Effector memory CD4-positive, alpha-beta T cell (primary cell): ENCODE results near the gene OR6C70.

Source experiments
- DNase-seq, 3 donors: peaks; one replicate each; pipeline ENCODE4 v3.0.0-alpha.2; 2020
- H3K27ac ChIP-seq: 2 replicates; pipeline ENCODE4 v1.7.0; 2013; ENCODE audit warnings: mild to moderate bottlenecking, low read length, moderate library complexity; ENCODE audit not compliant: insufficient read depth, poor library complexity, severe bottlenecking
- H3K27me3 ChIP-seq: replicated peaks from 2 replicates; pipeline ENCODE4 v1.7.0; 2013; ENCODE audit warnings: mild to moderate bottlenecking, low read length; ENCODE audit not compliant: insufficient read depth, control insufficient read depth, poor library complexity, severe bottlenecking
- H3K36me3 ChIP-seq: 2 replicates; pipeline ENCODE4 v1.7.0; 2013; ENCODE audit warnings: mild to moderate bottlenecking, low read length, moderate library complexity; ENCODE audit not compliant: control insufficient read depth, insufficient read depth
- H3K4me1 ChIP-seq: 2 replicates; pipeline ENCODE4 v1.7.0; 2013; ENCODE audit warnings: low read length, mild to moderate bottlenecking; ENCODE audit not compliant: control insufficient read depth, insufficient read depth, poor library complexity, severe bottlenecking
- H3K4me3 ChIP-seq: 2 replicates; pipeline ENCODE4 v1.7.0; 2013; ENCODE audit warnings: low read length, low read depth, mild to moderate bottlenecking; ENCODE audit not compliant: insufficient read depth, poor library complexity, severe bottlenecking
- H3K9me3 ChIP-seq: 2 replicates; pipeline ENCODE4 v1.7.0; 2013; ENCODE audit warnings: mild to moderate bottlenecking, low read length, moderate library complexity; ENCODE audit not compliant: control insufficient read depth

Gene OR6C70

GRCh38 chr12:55425954-55426353, 44.0 kb downstream of the OR6C70 start, which contains the start of gene OR6C76:
Gene OR6C76, plus strand, starts transcription at chr12:55426254. Its CDS starts 0 bp downstream, at chr12:55426254.
- Histone ChIP-seq H3K27me3 (no peaks in the 10 kb centered on the region), H3K27ac (no peak within 1 kb of the TSS), H3K4me1 (no peaks in the 10 kb centered on the region)

GRCh38 chr12:55420307-55420962, 49.5 kb downstream of the OR6C70 start:
- no peaks in the 10 kb centered on the region for H3K9me3 ChIP-seq
- no peak for DNase-seq
- no peaks in the 10 kb centered on the region for H3K27me3 ChIP-seq
- no peak overlapping the region for H3K27ac ChIP-seq
- H3K4me3 ChIP-seq = no peak overlapping the region
- no peaks in the 10 kb centered on the region for H3K36me3 ChIP-seq
- no peaks in the 10 kb centered on the region for H3K4me1 ChIP-seq

More at GRCh38 chr12:55425954-55426353, 44.0 kb downstream of the OR6C70 start, which contains the start of gene OR6C76:
- no peaks in the 10 kb centered on the region for H3K9me3 ChIP-seq
- no peak within 1 kb of the TSS for H3K4me3 ChIP-seq
- no peaks in the 10 kb centered on the region for H3K36me3 ChIP-seq
- DNase-seq = no peak
